ENCODE data around the gene BCORL1.

BCORL1 gene, protein sequence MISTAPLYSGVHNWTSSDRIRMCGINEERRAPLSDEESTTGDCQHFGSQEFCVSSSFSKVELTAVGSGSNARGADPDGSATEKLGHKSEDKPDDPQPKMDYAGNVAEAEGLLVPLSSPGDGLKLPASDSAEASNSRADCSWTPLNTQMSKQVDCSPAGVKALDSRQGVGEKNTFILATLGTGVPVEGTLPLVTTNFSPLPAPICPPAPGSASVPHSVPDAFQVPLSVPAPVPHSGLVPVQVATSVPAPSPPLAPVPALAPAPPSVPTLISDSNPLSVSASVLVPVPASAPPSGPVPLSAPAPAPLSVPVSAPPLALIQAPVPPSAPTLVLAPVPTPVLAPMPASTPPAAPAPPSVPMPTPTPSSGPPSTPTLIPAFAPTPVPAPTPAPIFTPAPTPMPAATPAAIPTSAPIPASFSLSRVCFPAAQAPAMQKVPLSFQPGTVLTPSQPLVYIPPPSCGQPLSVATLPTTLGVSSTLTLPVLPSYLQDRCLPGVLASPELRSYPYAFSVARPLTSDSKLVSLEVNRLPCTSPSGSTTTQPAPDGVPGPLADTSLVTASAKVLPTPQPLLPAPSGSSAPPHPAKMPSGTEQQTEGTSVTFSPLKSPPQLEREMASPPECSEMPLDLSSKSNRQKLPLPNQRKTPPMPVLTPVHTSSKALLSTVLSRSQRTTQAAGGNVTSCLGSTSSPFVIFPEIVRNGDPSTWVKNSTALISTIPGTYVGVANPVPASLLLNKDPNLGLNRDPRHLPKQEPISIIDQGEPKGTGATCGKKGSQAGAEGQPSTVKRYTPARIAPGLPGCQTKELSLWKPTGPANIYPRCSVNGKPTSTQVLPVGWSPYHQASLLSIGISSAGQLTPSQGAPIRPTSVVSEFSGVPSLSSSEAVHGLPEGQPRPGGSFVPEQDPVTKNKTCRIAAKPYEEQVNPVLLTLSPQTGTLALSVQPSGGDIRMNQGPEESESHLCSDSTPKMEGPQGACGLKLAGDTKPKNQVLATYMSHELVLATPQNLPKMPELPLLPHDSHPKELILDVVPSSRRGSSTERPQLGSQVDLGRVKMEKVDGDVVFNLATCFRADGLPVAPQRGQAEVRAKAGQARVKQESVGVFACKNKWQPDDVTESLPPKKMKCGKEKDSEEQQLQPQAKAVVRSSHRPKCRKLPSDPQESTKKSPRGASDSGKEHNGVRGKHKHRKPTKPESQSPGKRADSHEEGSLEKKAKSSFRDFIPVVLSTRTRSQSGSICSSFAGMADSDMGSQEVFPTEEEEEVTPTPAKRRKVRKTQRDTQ (N-terminal part only)

DNA sequence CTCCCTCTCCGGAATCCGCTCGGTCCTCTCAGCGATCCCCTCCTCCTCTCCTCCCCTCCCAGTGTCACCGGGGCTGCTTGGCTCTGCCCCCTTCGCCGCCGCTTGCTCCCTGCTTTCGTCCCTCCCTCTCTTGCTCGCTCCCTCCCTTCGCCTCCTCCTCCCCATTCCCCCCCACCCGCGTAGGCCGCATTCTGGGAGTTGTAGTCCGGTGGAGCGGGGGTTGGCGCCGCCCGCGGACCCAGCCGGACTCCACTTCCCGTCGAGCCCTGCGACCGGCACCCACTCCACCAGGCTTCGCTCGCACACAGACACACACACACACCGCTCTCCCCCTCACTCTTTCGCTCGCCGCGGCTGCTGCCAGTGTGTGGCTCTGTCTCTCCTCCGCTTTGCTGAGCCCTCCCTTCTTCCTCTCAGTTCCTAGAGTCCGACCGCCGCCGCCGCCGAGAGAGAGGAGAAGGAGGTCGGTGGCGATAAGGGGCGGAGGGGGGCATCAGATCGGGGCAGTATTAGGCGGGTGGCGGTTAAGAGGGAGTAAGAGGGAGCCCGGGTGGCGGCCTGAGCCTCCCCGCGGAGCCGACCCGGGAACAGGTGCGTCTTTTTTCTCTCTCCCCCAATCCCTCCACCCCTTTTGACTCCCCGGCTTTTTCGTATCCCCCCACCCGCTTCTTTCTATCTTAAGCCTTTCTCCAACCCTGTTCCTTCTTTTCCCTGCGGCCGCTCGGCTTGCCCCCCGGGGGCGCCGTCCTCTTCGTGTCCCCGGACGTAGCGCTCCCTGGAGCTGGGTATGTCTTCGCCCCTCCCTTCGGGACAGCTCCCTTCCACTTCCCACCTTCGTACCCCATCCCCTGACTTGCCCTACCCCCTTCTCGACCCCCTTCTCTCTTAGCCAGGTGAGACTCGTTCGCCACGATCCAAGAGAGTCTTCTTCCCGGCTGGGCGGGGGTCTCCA lies at the start of gene BCORL1:
TSS of gene BCORL1 (plus strand) at position 336 of the 952 bp plus-strand sequence. CDS start 22,597 bp downstream, outside the sequence.
- in situ Hi-C loops (cut with MboI; ENCODE audit: low sequenced_read_pairs) = no loop called here

DNA sequence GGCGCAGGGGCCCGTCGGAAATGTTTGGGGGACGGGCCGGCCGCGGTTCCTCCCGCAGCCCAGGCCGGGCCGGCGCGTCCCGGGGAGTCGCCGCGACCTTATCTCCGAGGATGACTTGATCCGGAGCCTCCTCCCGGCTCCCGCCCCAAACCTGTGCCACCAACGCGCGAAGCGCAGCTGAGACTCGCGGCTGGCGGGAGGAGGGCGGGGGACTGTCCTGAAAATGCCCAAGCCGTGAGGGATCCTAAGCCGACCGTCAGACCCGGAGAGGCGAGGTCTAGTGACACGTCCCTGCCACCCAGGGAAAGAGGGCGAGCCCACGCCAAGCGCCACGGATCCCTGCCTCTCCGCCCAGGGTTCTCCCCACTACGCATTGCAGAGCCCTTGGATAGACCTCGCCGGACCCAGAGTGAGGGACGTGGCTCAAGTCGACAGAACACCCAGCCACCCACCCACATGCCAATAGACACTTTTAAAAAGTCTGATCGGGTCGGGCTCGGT lies 49.6 kb upstream of the BCORL1 start:
- in situ Hi-C loops (cut with MboI; ENCODE audit: low sequenced_read_pairs) = no loop called here

DNA sequence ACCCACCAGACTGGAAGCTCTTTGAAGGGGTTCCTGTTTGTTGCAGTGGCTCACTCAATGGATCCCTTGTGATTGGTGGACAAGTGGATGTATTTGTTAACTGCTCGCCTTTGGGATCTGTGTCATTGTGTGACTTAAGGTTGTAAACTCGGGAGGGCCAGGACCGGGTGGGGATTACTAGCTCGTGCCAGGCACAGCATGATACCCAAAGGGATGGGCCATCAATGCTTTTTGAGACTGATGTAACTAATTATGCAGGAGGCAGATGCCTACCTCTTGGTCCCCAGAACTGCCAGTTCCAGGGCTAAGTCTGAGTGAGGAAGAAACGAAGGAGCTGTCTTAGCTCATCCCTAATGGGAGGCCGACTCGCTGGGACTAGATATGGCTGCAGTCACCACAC lies 48.7 kb upstream of the BCORL1 start:
- in situ Hi-C loops (cut with MboI; ENCODE audit: low sequenced_read_pairs) = no loop called here

DNA sequence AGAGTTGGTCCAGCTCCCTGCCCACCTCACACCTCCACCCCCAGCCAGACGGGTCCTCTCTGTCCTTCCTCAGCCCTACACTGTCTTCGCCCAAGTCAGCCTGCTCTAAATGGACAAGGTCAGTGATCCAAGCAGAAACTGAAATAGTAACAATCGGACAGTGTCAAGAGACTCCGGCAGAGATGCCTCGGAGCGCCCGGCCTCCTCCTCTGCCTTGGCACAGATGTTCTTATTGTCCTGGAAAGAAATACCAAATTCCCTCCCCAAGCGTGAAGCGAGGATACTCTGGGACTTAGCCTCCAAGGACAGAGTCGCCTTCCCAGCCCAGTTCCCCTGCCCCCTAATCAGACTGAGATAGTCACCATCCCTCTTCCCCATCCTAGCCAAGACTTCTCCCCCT lies 48.0 kb upstream of the BCORL1 start:
- in situ Hi-C loops (cut with MboI; ENCODE audit: low sequenced_read_pairs) = no loop called here

- in situ Hi-C loops (cut with MboI; ENCODE audit: low sequenced_read_pairs) = no loop called here
These were observed 47.5 kb upstream of the BCORL1 start for GRCh38 chrX:129934952-129935351.

DNA sequence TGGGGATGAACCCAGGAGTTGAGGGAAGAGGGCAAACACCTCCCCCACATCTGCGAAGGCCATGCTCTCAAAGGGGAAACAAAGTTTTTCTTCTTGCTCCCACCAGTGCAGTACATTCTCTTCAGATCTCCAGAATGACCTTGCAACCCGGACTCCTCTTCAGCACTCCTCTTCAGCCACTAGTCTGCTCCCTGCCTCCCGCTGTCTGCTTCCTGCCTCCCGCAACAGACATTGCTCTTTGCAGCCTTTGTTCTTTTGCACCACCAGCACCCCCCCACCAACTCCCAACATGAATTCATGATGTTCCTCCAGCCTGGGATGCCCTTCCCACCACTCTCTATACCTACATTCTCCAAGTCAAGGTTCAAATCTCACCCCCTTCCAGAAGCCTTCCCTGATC lies 44.4 kb upstream of the BCORL1 start:
- in situ Hi-C loops (cut with MboI; ENCODE audit: low sequenced_read_pairs) = no loop called here

GRCh38 chrX:129939986-129940385 lies 42.4 kb upstream of the BCORL1 start:
- in situ Hi-C loops (cut with MboI; ENCODE audit: low sequenced_read_pairs) = no loop called here

- in situ Hi-C loops (cut with MboI; ENCODE audit: low sequenced_read_pairs) = no loop called here
These were observed 41.7 kb upstream of the BCORL1 start for GRCh38 chrX:129940721-129941120.

GRCh38 chrX:129945131-129945530 lies 37.3 kb upstream of the BCORL1 start:
- in situ Hi-C loops (cut with MboI; ENCODE audit: low sequenced_read_pairs) = no loop called here

GRCh38 chrX:129953334-129953648 lies 29.1 kb upstream of the BCORL1 start:
- in situ Hi-C loops (cut with MboI; ENCODE audit: low sequenced_read_pairs) = no loop called here

DNA sequence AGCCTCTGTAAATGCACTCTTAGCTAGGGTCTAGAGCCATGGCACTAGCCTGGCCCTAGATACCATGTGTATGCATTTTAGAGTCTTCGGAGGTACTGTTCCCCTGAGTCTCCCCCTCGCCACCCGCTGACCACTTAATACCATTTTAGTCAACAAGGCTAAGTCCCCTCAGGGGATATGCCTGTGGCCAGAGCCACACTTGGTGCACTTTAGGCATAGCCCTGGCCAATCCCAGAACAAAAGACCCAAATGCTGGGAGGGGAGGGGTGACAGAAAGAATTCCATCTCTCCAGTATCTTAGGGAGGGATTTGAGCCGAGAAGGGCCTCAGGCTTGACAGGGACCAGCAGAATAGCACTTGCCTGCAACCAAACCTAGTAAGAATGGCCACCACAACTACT lies 28.6 kb upstream of the BCORL1 start:
- in situ Hi-C loops (cut with MboI; ENCODE audit: low sequenced_read_pairs) = no loop called here

GRCh38 chrX:129954804-129955203 lies 27.6 kb upstream of the BCORL1 start:
- in situ Hi-C loops (cut with MboI; ENCODE audit: low sequenced_read_pairs) = no loop called here

- in situ Hi-C loops (cut with MboI; ENCODE audit: low sequenced_read_pairs) = no loop called here
These were observed 26.8 kb upstream of the BCORL1 start for GRCh38 chrX:129955682-129956081.

DNA sequence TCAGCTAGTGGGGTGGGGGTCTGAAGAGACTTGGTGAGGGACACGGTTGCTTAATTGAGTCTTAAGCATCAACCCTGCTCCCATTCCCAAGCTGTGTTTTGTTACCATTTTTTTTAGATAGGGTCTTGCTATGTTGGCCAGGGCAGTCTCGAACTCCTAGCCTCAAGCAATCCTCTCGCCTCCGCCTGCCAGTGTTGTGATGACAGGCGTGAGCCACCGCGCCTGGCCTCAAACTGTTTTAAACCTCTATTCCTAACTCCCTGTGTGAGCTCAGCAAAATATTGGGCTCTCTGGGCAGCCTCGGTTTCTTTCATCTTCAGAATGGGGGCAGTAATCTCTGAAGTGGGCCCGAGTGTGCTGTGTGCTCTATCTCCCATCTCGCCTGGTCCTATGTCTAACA lies 26.3 kb upstream of the BCORL1 start:
- in situ Hi-C loops (cut with MboI; ENCODE audit: low sequenced_read_pairs) = no loop called here

- in situ Hi-C loops (cut with MboI; ENCODE audit: low sequenced_read_pairs) = no loop called here
These were observed 25.7 kb upstream of the BCORL1 start for GRCh38 chrX:129956765-129957164.

DNA sequence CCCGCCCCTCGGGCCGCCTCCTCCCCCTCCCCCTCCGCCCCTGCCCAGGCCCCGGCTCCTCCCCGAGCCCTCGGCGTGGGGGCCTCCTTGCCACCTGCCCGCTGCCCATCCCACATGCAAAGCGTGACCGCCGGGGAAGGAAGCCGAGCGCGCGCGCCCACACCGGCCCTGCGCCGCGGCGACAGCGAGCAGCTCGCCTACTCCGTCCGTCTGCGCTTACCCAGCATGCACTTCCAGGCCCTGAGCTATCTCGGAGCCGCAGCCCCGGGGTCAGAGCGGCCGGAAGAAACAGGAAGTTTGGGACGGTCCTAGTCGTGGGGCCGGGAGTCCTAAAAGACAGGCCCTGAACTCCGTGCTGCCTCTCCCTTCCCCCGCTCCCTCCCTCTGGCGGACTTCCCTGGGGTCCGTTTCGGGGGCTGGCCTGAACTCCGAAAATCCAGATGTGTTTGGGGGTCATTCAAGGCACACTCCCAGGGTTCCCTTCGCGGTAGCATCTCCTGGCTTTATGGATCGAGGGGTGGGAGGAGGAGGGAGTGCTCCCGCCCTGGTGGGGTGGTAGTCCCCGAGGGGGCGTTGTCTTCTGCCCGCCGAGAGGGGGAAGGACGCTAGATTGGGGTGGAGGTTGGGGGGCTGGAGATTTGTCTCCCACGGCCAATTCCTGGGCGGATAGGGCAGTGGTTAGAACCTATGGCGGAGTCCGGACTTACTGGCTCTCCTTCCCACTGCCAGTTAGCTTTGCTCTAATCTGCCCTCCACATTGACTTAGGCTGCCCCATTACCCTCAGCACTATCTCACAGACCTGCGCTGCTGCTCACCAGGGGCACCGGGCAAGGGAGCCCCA lies 25.0 kb upstream of the BCORL1 start:
- in situ Hi-C loops (cut with MboI; ENCODE audit: low sequenced_read_pairs) = no loop called here

- in situ Hi-C loops (cut with MboI; ENCODE audit: low sequenced_read_pairs) = no loop called here
These were observed 24.4 kb upstream of the BCORL1 start for GRCh38 chrX:129958083-129958465.

DNA sequence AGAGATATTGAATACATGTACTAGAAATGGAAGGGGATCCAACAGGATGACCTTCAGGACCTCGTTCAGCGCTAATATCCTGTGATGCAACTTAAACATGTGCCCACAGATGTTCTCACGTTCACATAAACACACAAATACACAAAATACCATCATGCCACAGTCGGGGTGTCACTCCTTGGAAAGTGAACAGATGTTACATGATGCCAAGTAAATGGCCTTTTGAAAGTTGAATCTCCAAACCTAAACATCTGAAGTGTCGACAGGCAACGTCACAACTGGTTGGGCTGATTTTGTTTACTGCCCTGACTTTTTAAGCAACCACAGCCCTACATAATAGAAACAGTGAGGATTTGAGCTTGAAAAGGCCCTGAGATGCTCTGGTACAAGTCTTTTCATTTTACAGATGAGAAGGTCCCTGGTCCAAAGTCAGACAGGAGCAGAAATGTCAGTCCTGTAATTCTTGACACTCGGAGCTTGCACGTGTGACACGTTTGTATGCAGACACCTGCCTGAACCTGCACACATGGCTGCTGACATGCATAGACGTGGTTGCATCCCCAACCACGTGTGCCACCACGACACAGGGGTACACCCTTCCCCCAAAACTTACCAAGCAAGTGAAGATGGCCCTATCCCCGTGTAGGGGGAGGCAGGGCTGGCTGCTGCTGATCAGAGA lies 23.5 kb upstream of the BCORL1 start:
- in situ Hi-C loops (cut with MboI; ENCODE audit: low sequenced_read_pairs) = no loop called here

DNA sequence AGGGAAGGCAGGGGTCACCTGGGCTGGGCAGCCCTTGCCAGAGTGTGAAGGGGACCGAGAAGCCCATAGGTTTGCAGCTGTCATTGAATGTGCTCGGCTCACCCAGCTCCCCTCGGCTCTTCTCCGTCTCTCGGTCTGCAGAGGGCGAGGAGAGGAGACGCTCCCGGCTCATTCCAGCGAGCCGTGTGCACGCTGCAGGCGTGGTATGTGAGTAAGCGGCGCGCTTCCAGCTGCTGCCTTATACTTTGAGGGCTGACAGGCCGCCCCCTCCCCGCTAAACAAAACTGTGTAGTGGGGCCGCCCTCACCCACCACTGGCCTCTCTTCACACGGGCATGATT lies 23.0 kb upstream of the BCORL1 start:
- in situ Hi-C loops (cut with MboI; ENCODE audit: low sequenced_read_pairs) = no loop called here
